ENCODE results near the gene NKX1-1.

NKX1-1 gene

DNA sequence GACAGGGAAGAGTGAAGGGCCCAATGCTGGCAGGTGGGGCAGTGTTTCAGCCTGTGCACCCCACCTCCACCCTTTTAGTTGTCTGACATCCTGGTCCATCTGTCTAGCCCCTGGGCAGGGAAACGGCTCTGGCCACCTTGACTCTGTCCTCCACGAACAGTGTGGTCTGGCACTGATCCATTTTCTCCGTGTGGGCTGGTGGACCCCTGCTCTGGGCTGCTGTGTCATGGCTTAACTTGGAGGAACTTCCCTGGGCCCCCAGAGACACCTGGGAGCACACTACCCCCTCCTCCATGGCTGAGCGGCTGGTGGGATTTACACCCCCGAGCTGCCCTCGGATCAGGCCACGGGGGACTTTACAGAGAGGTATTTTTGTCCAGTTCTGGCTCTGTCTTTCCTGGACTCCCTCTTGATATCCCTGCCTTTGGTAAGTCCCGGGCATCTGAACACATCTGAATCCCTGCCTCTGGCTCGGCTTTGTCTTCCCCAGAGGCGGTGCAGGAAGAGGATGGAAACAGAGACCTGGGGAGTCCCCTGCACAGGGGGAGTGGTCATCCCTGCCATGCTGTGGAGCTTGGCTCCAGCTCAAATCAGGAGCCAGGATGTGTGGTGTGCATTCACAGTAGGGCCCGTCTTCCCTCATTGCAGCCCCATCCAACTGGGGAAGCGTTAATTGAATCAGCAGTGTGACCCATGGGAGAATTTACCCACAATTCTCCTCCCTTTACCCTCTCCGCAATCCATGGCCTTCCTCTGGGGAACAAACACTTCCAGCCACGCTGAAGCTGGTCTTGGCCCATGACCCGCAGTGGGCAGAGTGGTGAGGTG is 6.3 kb upstream of the NKX1-1 start:
- in situ Hi-C loops (cut with HindIII; ENCODE audit: low sequenced_read_pairs) = no loop called here
- TF ChIP-seq, protein P1, sequence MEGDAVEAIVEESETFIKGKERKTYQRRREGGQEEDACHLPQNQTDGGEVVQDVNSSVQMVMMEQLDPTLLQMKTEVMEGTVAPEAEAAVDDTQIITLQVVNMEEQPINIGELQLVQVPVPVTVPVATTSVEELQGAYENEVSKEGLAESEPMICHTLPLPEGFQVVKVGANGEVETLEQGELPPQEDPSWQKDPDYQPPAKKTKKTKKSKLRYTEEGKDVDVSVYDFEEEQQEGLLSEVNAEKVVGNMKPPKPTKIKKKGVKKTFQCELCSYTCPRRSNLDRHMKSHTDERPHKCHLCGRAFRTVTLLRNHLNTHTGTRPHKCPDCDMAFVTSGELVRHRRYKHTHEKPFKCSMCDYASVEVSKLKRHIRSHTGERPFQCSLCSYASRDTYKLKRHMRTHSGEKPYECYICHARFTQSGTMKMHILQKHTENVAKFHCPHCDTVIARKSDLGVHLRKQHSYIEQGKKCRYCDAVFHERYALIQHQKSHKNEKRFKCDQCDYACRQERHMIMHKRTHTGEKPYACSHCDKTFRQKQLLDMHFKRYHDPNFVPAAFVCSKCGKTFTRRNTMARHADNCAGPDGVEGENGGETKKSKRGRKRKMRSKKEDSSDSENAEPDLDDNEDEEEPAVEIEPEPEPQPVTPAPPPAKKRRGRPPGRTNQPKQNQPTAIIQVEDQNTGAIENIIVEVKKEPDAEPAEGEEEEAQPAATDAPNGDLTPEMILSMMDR (IDR thresholded peaks at IDR 0.05; ENCODE audit: low read depth, low read length) = no peak

DNA sequence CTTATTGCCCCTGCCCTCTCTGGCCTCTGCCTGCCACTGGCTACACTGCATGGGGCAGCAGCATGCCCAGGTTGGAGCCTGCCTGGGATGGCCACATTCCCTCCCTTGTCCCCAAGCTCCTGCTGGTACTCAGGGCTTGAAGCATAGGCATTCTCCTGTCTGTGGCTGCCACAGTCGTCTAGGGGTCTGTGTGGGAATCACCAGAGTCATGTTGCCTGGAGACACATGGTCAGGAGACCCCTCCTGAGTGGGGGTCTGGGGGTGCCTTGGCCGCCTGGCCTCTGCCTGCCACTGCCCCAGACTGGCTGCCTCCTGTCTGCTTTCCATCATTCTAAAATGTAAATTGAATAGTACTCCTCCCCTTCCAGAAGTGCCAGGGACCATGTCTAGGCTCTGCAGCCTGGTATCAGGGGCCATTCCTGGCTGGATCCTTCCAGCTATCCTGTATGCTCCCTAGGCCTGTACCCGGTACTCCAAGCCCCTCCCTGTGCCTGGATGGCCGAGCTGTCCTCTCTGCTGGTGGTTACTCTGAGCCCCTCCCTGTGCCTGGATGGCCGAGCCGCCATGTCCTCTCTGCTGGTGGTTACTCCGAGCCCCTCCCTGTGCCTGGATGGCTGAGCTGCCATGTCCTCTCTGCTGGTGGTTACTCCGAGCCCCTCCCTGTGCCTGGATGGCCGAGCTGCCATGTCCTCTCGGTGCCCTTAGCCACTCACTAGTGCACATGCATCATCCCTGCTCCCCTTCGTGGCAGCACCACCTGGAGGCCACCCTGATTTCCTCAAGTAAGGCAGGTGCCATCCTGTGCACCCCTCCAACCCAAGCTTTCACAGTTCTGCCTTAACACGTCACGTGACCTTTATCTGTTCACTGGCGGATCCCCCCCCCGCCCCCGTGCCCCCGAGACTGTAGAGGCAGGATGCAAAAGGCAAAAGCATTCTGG is 5.5 kb upstream of the NKX1-1 start:
- in situ Hi-C loops (cut with HindIII; ENCODE audit: low sequenced_read_pairs) = no loop called here
- DNase-seq (ENCODE audit: low read depth, low spot score) = no peak
- TF ChIP-seq, protein P1 (IDR thresholded peaks at IDR 0.05; ENCODE audit: low read depth, low read length) = no peak
- no peak overlapping the region for H3K4me3 ChIP-seq (ENCODE audit: low read depth, low read length)

More for the DNA sequence above, 6.3 kb upstream of the NKX1-1 start:
- H3K4me3 ChIP-seq (ENCODE audit: low read depth, low read length) = no peak overlapping the region
- DNase-seq (ENCODE audit: low read depth, low spot score) = no peak

DNA sequence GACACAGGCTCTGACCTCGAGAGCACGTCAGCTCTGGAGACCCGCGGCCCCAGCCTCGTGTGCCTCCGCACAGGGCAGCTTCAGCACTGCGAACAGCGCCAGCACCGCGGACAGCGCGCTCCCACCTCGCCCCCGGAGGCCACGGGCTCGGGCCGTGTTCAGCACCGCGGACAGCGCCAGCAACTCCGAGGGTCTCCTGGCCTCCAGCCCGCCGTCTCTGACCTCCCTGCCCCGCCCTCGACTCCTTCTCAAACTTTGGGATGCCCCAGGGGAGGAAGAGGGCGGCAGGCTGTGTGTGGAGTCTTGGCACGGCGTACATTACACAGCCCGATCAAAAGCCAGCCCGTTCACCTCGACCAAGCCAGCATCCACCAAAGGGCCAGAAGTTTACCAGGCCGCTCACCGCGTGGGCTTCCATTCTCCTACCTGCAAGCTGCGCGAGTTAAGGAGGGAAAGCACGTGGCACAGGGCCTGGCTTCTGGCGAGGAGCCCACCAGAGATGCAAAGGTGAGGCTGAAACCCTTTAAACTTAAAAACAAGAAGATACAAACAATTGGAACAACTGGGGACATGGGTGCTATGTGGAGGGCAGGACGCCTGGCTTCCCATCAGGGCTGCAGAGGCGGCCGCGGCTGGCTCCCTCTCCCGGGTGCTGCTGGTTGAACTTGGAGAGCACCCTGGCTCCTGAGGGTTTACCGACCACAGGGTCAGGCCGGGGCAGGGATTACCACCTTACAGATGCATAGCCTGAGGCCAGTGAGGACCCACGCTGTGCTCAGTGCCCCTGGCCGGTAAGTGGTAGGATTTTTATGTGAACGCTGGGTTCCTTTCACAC is 4.5 kb upstream of the NKX1-1 start:
- in situ Hi-C loops (cut with HindIII; ENCODE audit: low sequenced_read_pairs) = no loop called here
- TF ChIP-seq, protein P1 (IDR thresholded peaks at IDR 0.05; ENCODE audit: low read depth, low read length) = no peak
- no peak overlapping the region for H3K4me3 ChIP-seq (ENCODE audit: low read depth, low read length)
- peak; percentile 25 for DNase-seq (ENCODE audit: low read depth, low spot score)

DNA sequence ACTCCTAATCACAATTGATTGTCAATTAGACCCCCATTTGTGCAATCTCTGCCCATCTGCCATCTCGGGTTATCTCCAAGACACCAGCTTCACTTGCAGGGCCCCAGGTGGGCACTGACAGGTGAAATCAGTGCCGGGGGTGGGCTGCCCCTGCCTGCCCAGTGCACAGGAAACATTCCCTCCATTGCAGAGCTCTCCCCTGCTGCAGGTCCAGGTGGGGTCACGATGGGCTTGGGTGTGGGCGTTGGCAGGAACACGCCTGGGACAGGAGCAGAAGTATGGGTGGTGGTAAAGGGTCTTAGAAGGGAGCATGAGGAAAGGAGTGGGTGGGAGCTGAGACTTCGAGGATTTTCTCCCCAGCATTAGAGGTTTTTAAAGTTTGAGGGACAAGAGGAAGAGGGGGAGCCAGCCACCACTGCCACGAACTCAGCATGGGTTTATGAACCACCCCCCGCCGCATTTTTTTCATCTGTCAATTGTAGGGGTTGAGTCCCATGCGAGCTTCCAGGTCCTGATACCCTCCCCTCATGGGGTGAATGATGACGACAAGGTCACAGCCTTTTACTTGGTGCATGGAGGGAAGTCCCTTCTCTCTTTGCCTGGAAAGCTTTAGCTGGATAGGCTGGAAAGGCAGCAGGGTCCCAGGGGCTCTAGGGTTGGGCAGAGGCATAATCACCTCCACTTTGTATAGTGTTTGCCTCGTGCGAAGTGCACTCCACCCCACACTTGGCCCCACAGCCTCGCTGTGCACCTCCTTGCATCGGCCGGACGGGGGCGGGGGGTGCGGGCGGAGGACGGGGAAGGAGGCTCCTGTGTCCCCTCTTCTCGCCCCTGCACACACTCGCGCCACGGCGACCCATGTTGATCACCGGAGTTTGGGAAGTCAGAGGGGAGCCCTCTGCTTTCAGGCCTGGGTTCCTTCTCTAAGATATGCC is 3.5 kb upstream of the NKX1-1 start:
- in situ Hi-C loops (cut with HindIII; ENCODE audit: low sequenced_read_pairs) = no loop called here
- TF ChIP-seq, protein P1 (IDR thresholded peaks at IDR 0.05; ENCODE audit: low read depth, low read length) = no peak

DNA sequence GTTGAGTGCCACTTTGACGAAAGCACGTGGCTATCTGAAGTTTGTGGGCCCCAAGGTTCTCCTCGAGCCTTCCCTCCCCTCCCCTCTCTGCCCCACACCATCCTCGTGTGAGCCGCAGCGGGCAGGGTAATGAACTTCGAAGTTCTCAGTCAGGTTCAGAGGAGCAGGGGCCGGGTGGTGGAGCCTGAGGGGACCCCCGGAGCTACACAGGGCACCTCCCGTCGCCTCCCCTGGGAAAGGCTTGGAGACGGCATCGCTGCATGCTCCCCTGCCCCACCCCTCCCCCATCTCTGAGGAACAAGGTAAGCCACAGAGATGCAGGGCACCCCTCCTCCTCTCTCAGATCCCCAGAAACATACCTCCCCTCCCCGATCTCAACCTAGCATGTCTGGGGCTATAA is 2.8 kb upstream of the NKX1-1 start:
- in situ Hi-C loops (cut with HindIII; ENCODE audit: low sequenced_read_pairs) = no loop called here
- TF ChIP-seq, protein P1 (IDR thresholded peaks at IDR 0.05; ENCODE audit: low read depth, low read length) = no peak
- H3K4me3 ChIP-seq (ENCODE audit: low read depth, low read length) = no peak overlapping the region
- DNase-seq (ENCODE audit: low read depth, low spot score) = no peak

More for the DNA sequence above, 3.5 kb upstream of the NKX1-1 start:
- no peak overlapping the region for H3K4me3 ChIP-seq (ENCODE audit: low read depth, low read length)
- no peak for DNase-seq (ENCODE audit: low read depth, low spot score)

Measured in astrocyte of the spinal cord (primary cell).